ENCODE data around the gene KCTD15. TPM values are rescaled to one million over a fixed set of nuclear protein-coding genes. Genes with fewer than 3 reads are reported as not detected.
A peak's percentile ranks its signal among the peaks of the same experiment; 100 is the strongest.

The KCTD15 gene
- total RNA-seq, 1 experiment from 2014 or later = 13.8 TPM

DNA sequence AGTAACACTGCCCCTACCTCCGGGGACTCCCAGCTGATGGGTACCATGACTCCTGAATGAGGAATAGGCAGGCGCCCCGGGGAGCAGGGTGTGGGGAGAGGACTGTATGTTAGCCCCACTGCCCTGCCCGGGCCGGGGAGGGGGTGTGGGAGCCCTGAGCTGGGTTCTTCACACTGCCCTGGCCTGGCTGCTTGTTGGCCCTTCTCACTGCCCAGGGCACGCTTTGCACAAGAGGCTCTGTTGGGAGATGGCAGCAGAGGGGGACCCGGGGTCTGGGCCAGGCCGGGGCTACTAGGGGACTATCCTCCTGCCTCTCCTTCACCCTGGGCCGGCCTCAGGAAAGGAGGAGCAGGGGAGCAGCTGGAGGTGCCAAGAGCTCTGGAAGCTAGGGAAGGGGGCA is 19.3 kb upstream of the KCTD15 start:
- Histone ChIP-seq H3F3A (ENCODE audit: insufficient read depth, low read depth) (no peaks in the 10 kb centered on the region), H3K27me3 (ENCODE audit: insufficient read depth, low read depth) (peaks cover 45% of the 10 kb centered on the region), H2AFZ (no peak overlapping the region), H3K27ac (no peak overlapping the region), H3K9me3 (ENCODE audit: insufficient read depth, low read depth) (no peaks in the 10 kb centered on the region), H4K20me1 (ENCODE audit: insufficient read depth) (no peaks in the 10 kb centered on the region), H3K4me1 (replicated peaks; ENCODE audit: insufficient read depth) (no peaks in the 10 kb centered on the region), H3K9me2 (ENCODE audit: insufficient read depth) (no peaks in the 10 kb centered on the region), H3K4me3 (no peak overlapping the region), H3K79me2 (ENCODE audit: low read depth) (no peaks in the 10 kb centered on the region), H3K4me2 (no peak overlapping the region), H3K36me3 (ENCODE audit: low read depth) (no peaks in the 10 kb centered on the region)
- BruUV-seq (replicated peaks) = no TSS peak
- ChIA-PET CTCF (interaction anchor here (0.6 to 1.9 kb wide), 7 partner anchors 10 to 984 kb away, joined by 3 to 14 read pairs (median 3); no protein-coding TSS in a partner anchor), POLR2A (ENCODE audit: unreplicated experiment) (interaction anchor here (0.6 kb wide), 1 partner anchor 42 kb away, joined by 5 read pairs; no protein-coding TSS in a partner anchor)
- TF ChIP-seq EZH2 (IDR thresholded peaks at IDR 0.05; ENCODE audit: low read depth) = no peak
- TF ChIP-seq, protein P1, sequence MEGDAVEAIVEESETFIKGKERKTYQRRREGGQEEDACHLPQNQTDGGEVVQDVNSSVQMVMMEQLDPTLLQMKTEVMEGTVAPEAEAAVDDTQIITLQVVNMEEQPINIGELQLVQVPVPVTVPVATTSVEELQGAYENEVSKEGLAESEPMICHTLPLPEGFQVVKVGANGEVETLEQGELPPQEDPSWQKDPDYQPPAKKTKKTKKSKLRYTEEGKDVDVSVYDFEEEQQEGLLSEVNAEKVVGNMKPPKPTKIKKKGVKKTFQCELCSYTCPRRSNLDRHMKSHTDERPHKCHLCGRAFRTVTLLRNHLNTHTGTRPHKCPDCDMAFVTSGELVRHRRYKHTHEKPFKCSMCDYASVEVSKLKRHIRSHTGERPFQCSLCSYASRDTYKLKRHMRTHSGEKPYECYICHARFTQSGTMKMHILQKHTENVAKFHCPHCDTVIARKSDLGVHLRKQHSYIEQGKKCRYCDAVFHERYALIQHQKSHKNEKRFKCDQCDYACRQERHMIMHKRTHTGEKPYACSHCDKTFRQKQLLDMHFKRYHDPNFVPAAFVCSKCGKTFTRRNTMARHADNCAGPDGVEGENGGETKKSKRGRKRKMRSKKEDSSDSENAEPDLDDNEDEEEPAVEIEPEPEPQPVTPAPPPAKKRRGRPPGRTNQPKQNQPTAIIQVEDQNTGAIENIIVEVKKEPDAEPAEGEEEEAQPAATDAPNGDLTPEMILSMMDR (conservative IDR thresholded peaks at IDR 0.05) = no peak
- no peak for DNase-seq
- intact Hi-C loops (cut with micrococcal nuclease; ENCODE audit: unreplicated experiment) = no loop called here

GRCh38 chr19:33777753-33778088 is 18.9 kb upstream of the KCTD15 start:
- no peak for DNase-seq
- intact Hi-C loops (cut with micrococcal nuclease; ENCODE audit: unreplicated experiment) = loop anchor here (1.0 to 2.0 kb wide), 4 partner anchors 319 to 724 kb away; no protein-coding TSS in a partner anchor
- POLR2A ChIA-PET (ENCODE audit: unreplicated experiment) = interaction anchor here (0.6 kb wide), 2 partner anchors 42 to 47 kb away, joined by 5 to 7 read pairs; no protein-coding TSS in a partner anchor
- no peaks in the 10 kb centered on the region for H3K9me2 ChIP-seq (ENCODE audit: insufficient read depth)
- no peaks in the 10 kb centered on the region for H3K9me3 ChIP-seq (ENCODE audit: insufficient read depth, low read depth)
- no TSS peak for BruUV-seq (replicated peaks)
- no peak overlapping the region for H3K4me3 ChIP-seq
- CTCF ChIA-PET = interaction anchor here (0.6 to 1.9 kb wide), 7 partner anchors 10 to 984 kb away, joined by 3 to 14 read pairs (median 3); no protein-coding TSS in a partner anchor
- no peak overlapping the region for H3K27ac ChIP-seq
- H3K36me3 ChIP-seq (ENCODE audit: low read depth) = no peaks in the 10 kb centered on the region
- no peak overlapping the region for H3K4me2 ChIP-seq
- no peaks in the 10 kb centered on the region for H3F3A ChIP-seq (ENCODE audit: insufficient read depth, low read depth)
- peaks cover 49% of the 10 kb centered on the region for H3K27me3 ChIP-seq (ENCODE audit: insufficient read depth, low read depth)
- no peaks in the 10 kb centered on the region for H4K20me1 ChIP-seq (ENCODE audit: insufficient read depth)
- H3K4me1 ChIP-seq (replicated peaks; ENCODE audit: insufficient read depth) = no peaks in the 10 kb centered on the region
- TF ChIP-seq, protein P1 (conservative IDR thresholded peaks at IDR 0.05) = no peak
- no peak for TF ChIP-seq EZH2 (IDR thresholded peaks at IDR 0.05; ENCODE audit: low read depth)
- H3K79me2 ChIP-seq (ENCODE audit: low read depth) = no peaks in the 10 kb centered on the region
- no peak overlapping the region for H2AFZ ChIP-seq

DNA sequence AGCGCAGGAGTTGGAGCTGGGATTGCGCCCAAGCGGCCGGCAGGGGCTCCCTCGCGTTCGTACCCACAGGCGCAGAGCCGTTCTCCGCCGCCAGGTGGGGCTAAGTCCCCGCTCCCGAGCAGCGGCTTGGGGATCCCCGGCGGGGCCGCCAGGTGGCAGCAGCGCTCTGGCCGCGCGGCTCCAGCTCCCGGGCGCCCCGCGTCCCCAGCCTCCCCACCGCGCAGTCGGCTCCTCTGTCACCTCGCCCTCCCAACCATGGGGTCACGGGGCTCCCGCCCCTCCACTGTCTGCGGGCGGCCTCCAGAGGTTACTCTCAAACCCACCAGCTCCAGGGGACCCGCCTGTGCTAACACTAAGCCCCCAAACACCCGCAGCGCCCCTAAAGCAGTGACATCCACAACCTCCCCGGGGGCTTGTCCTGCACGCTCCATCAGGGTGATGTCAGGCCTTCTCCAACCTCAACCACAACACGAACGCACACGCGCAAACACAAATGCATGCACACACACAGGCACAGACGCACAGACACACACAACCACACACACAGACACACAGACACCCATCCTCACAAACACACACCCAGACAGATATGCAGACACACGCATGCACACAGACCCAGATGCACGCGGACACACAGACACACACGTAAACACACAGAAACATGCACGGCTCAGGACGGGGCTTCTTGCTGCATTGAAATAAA is 18.4 kb upstream of the KCTD15 start:
- H3K9me2 ChIP-seq (ENCODE audit: insufficient read depth) = no peaks in the 10 kb centered on the region
- TF ChIP-seq, protein P1 (conservative IDR thresholded peaks at IDR 0.05) = peak; percentile 97
- no peak for TF ChIP-seq EZH2 (IDR thresholded peaks at IDR 0.05; ENCODE audit: low read depth)
- H3K36me3 ChIP-seq (ENCODE audit: low read depth) = no peaks in the 10 kb centered on the region
- H3K4me1 ChIP-seq (replicated peaks; ENCODE audit: insufficient read depth) = no peaks in the 10 kb centered on the region
- intact Hi-C loops (cut with micrococcal nuclease; ENCODE audit: unreplicated experiment) = loop anchor here (1.0 to 2.0 kb wide), 4 partner anchors 318 to 723 kb away; no protein-coding TSS in a partner anchor
- H2AFZ ChIP-seq = no peak overlapping the region
- H3K27ac ChIP-seq = no peak overlapping the region
- no peaks in the 10 kb centered on the region for H3F3A ChIP-seq (ENCODE audit: insufficient read depth, low read depth)
- H3K79me2 ChIP-seq (ENCODE audit: low read depth) = no peaks in the 10 kb centered on the region
- no peaks in the 10 kb centered on the region for H3K9me3 ChIP-seq (ENCODE audit: insufficient read depth, low read depth)
- no peak overlapping the region for H3K4me3 ChIP-seq
- BruUV-seq (replicated peaks) = no TSS peak
- POLR2A ChIA-PET (ENCODE audit: unreplicated experiment) = interaction anchor here (0.6 kb wide), 2 partner anchors 42 to 48 kb away, joined by 5 to 7 read pairs; no protein-coding TSS in a partner anchor
- H3K4me2 ChIP-seq = no peak overlapping the region
- DNase-seq = peak in 1 of 2 experiments; percentile 80
- H4K20me1 ChIP-seq (ENCODE audit: insufficient read depth) = no peaks in the 10 kb centered on the region
- CTCF ChIA-PET = interaction anchor here (0.6 to 1.9 kb wide), 8 partner anchors 11 to 985 kb away, joined by 3 to 14 read pairs (median 3); no protein-coding TSS in a partner anchor
- H3K27me3 ChIP-seq (ENCODE audit: insufficient read depth, low read depth) = peaks cover 54% of the 10 kb centered on the region
